IMR-90 (cell line): ENCODE data around the gene TM2D3.

Source experiments
- BHLHE40 ChIP-seq: fragments of 150-350 bp; IDR thresholded peaks from 2 replicates; pipeline ENCODE4 v1.6.1; 2016; ENCODE audit warnings: mild to moderate bottlenecking, low read depth, low read length
- POLR2A ChIP-seq: IDR thresholded peaks from 2 replicates; pipeline ENCODE4 v1.6.1; 2012; ENCODE audit warnings: mild to moderate bottlenecking, low read depth, low read length
- RAD21 ChIP-seq: IDR thresholded peaks from 2 replicates; pipeline ENCODE4 v1.6.1; 2012; ENCODE audit warnings: low read length, improper control_type of control experiment
- RCOR1 ChIP-seq: IDR thresholded peaks from 2 replicates; pipeline ENCODE4 v1.6.1; 2012; ENCODE audit warnings: mild to moderate bottlenecking, low read length, improper control_type of control experiment; ENCODE audit not compliant: insufficient replicate concordance
- TF ChIP-seq, protein P1 (sequence below): conservative IDR thresholded peaks from 2 replicates; pipeline ENCODE4 v1.5.1; 2012; ENCODE audit warnings: mild to moderate bottlenecking, low read depth, low read length, improper control_type of control experiment
- TF ChIP-seq, protein P2 (sequence below): fragments of 150-350 bp; IDR thresholded peaks from 2 replicates; pipeline ENCODE4 v1.6.1; 2016; ENCODE audit warnings: low read depth, mild to moderate bottlenecking, low read length, moderate library complexity, borderline replicate concordance

DNA sequence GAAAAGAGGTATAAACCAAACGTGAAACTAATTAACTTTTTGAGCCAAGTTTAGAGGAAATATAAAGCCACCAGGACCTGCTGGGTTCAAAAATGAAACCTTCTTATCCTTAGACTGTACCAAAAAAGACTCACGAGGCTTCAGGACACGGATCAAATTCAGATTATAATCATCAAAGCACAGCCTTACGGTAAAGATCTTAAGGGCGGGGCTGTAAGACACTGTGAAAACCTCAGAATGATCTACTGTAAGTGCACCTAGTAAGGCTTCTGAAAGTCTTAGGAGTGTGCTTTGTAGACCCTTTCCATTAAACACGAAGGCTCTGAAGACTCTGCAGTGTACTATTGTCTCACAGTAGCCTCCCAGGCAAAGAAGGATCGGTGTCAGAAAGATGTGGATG is 45.3 kb upstream of the TM2D3 start:
- TF ChIP-seq RCOR1, result no peak
- no peak for TF ChIP-seq RAD21
- TF ChIP-seq, protein P1, sequence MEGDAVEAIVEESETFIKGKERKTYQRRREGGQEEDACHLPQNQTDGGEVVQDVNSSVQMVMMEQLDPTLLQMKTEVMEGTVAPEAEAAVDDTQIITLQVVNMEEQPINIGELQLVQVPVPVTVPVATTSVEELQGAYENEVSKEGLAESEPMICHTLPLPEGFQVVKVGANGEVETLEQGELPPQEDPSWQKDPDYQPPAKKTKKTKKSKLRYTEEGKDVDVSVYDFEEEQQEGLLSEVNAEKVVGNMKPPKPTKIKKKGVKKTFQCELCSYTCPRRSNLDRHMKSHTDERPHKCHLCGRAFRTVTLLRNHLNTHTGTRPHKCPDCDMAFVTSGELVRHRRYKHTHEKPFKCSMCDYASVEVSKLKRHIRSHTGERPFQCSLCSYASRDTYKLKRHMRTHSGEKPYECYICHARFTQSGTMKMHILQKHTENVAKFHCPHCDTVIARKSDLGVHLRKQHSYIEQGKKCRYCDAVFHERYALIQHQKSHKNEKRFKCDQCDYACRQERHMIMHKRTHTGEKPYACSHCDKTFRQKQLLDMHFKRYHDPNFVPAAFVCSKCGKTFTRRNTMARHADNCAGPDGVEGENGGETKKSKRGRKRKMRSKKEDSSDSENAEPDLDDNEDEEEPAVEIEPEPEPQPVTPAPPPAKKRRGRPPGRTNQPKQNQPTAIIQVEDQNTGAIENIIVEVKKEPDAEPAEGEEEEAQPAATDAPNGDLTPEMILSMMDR, result no peak
- TF ChIP-seq POLR2A, result no peak
- TF ChIP-seq BHLHE40, result no peak
- TF ChIP-seq, protein P2, sequence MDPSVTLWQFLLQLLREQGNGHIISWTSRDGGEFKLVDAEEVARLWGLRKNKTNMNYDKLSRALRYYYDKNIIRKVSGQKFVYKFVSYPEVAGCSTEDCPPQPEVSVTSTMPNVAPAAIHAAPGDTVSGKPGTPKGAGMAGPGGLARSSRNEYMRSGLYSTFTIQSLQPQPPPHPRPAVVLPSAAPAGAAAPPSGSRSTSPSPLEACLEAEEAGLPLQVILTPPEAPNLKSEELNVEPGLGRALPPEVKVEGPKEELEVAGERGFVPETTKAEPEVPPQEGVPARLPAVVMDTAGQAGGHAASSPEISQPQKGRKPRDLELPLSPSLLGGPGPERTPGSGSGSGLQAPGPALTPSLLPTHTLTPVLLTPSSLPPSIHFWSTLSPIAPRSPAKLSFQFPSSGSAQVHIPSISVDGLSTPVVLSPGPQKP, result no peak
